GM23338 (cell line): ENCODE results near the gene PRPSAP2. TPM values are rescaled to one million over a fixed set of nuclear protein-coding genes. Genes with fewer than 3 reads are reported as not detected.

Source experiments
- ATAC-seq: fragments of 200-7000 bp; cut with Tn5 transposase; 3 replicates; pipeline ENCODE4 v1.9.1; 2020
- DNase-seq: peaks from one replicate; pipeline ENCODE4 v3.0.0-alpha.2; 2015; ENCODE audit warnings: low spot score
- H2AFZ ChIP-seq: fragments of 200-600 bp; sonication (generic); 2 replicates; pipeline ENCODE4 v1.8.0; 2016; ENCODE audit warnings: antibody characterized with exemption, mild to moderate bottlenecking, moderate library complexity
- H3F3A ChIP-seq: fragments of 200-600 bp; sonication (generic); replicated peaks from 2 replicates; pipeline ENCODE4 v1.8.0; 2017; ENCODE audit warnings: antibody characterized with exemption, mixed run types, low read depth
- H3K27ac ChIP-seq: fragments of 200-600 bp; sonication (generic); 2 replicates; pipeline ENCODE4 v1.6.1; 2016; ENCODE audit warnings: low read depth
- H3K27me3 ChIP-seq: fragments of 200-600 bp; sonication (generic); 2 replicates; pipeline ENCODE4 v1.8.0; 2016; ENCODE audit warnings: mild to moderate bottlenecking, mixed run types, moderate library complexity; ENCODE audit not compliant: insufficient read depth
- H3K36me3 ChIP-seq: fragments of 200-600 bp; sonication (generic); 2 replicates; pipeline ENCODE4 v1.8.0; 2016; ENCODE audit warnings: mild to moderate bottlenecking; ENCODE audit not compliant: insufficient read depth
- H3K4me1 ChIP-seq: fragments of 200-600 bp; sonication (generic); 2 replicates; pipeline ENCODE4 v1.8.0; 2016; ENCODE audit warnings: mild to moderate bottlenecking, moderate library complexity; ENCODE audit not compliant: insufficient read depth
- H3K4me2 ChIP-seq: fragments of 200-600 bp; sonication (generic); 2 replicates; pipeline ENCODE4 v1.7.1; 2017; ENCODE audit warnings: mixed run types
- H3K4me3 ChIP-seq: fragments of 200-600 bp; sonication (generic); 2 replicates; pipeline ENCODE4 v1.6.1; 2016; ENCODE audit warnings: mixed run types
- H3K79me2 ChIP-seq: fragments of 200-600 bp; sonication (generic); replicated peaks from 2 replicates; pipeline ENCODE4 v1.8.0; 2017; ENCODE audit warnings: mild to moderate bottlenecking; ENCODE audit not compliant: insufficient read depth
- H3K9me2 ChIP-seq: fragments of 200-600 bp; sonication (generic); 2 replicates; pipeline ENCODE4 v1.8.0; 2017; ENCODE audit not compliant: insufficient read depth
- H4K20me1 ChIP-seq: fragments of 200-600 bp; sonication (generic); replicated peaks from 2 replicates; pipeline ENCODE4 v1.8.0; 2017; ENCODE audit warnings: mild to moderate bottlenecking; ENCODE audit not compliant: insufficient read depth
- H3K27ac Mint-ChIP-seq: 2 replicates; pipeline ENCODE4 v1.8.0; 2020; ENCODE audit warnings: inconsistent platforms, mild to moderate bottlenecking, moderate library complexity, mixed read lengths
- H3K27me3 Mint-ChIP-seq: 3 replicates; pipeline ENCODE4 v1.8.0; 2022; ENCODE audit warnings: low read depth, mild to moderate bottlenecking, moderate library complexity, mixed read lengths, inconsistent platforms; ENCODE audit not compliant: insufficient read depth, poor library complexity
- H3K36me3 Mint-ChIP-seq: 3 replicates; pipeline ENCODE4 v1.8.0; 2021; ENCODE audit warnings: low read depth, mild to moderate bottlenecking, inconsistent platforms, moderate library complexity, mixed read lengths
- H3K4me1 Mint-ChIP-seq: 3 replicates; pipeline ENCODE4 v1.8.0; 2020; ENCODE audit warnings: mild to moderate bottlenecking, inconsistent platforms, mixed read lengths
- H3K4me3 Mint-ChIP-seq: 3 replicates; pipeline ENCODE4 v1.8.0; 2021; ENCODE audit warnings: moderate library complexity, mild to moderate bottlenecking, inconsistent platforms, mixed read lengths
- H3K9me3 Mint-ChIP-seq: 3 replicates; pipeline ENCODE4 v1.8.0; 2020; ENCODE audit warnings: moderate library complexity, mild to moderate bottlenecking, inconsistent platforms, mixed read lengths
- CREB1 ChIP-seq: fragments of 250-450 bp; sonication (Bioruptor Pico); IDR thresholded peaks from 2 replicates; pipeline ENCODE4 v1.5.0; 2020; ENCODE audit warnings: low read depth, mild to moderate bottlenecking, moderate library complexity
- ETS1 ChIP-seq: IDR thresholded peaks from 2 replicates; pipeline ENCODE4 v1.6.1; 2016; ENCODE audit warnings: antibody characterized with exemption
- EZH2 ChIP-seq: fragments of 200-600 bp; sonication (generic); IDR thresholded peaks from one replicate; pipeline ENCODE4 v1.8.0; 2017; ENCODE audit warnings: antibody characterized with exemption, mild to moderate bottlenecking, low read depth; ENCODE audit not compliant: unreplicated experiment
- EZH2phosphoT487 ChIP-seq: fragments of 200-600 bp; sonication (generic); IDR thresholded peaks from one replicate; pipeline ENCODE4 v1.8.1; 2018; ENCODE audit warnings: antibody characterized with exemption; ENCODE audit not compliant: unreplicated experiment
- JUNB ChIP-seq: IDR thresholded peaks from one replicate; pipeline ENCODE4 v1.6.1; 2016; ENCODE audit warnings: antibody characterized with exemption; ENCODE audit not compliant: unreplicated experiment
- STAT1 ChIP-seq: IDR thresholded peaks from one replicate; pipeline ENCODE4 v1.6.1; 2016; ENCODE audit warnings: antibody characterized with exemption; ENCODE audit not compliant: unreplicated experiment
- ZNF114 ChIP-seq: fragments of 250-450 bp; sonication (Bioruptor Pico); IDR thresholded peaks from 2 replicates; pipeline ENCODE4 v1.5.0; 2020; ENCODE audit warnings: mild to moderate bottlenecking, moderate library complexity
- ZNF331 ChIP-seq: fragments of 250-450 bp; sonication (Bioruptor Pico); IDR thresholded peaks from 2 replicates; pipeline ENCODE4 v1.5.0; 2020; ENCODE audit warnings: low read depth, mild to moderate bottlenecking, moderate library complexity
- ZNF462 ChIP-seq: fragments of 250-450 bp; sonication (Bioruptor Pico); IDR thresholded peaks from 2 replicates; pipeline ENCODE4 v1.5.0; 2020; ENCODE audit warnings: mild to moderate bottlenecking, moderate library complexity
- polyA plus RNA-seq: library from polyadenylated mRNA; unstranded; fragments of >200 nt; fragmentation: Nextera tagmentation; extraction: Ambion mirVana; gene quantifications from 2 replicates; pipeline ENCODE4 v1.2.1, GENCODE V29; 2016
- total RNA-seq: library from RNA; depleted of rRNA; stranded (reverse); fragments of >200 nt; shearing (Covaris generic); gene quantifications from 2 replicates; pipeline ENCODE4 v1.2.3, GENCODE V29; 2014
- TF ChIP-seq, protein P1 (sequence below), 2 experiments: fragments of 200-600 bp in 1 of 2; sonication (generic) in 1 of 2; conservative IDR thresholded peaks; 2 replicates each; pipeline versions ENCODE4 v1.5.1 to v1.6.1; 2016 to 2017; ENCODE audit warnings: antibody characterized with exemption in 2 of 2, low read depth in 2 of 2, mild to moderate bottlenecking in 2 of 2, moderate library complexity in 1 of 2
- TF ChIP-seq, protein P2 (sequence below): IDR thresholded peaks from one replicate; pipeline ENCODE4 v1.6.1; 2018; ENCODE audit warnings: antibody characterized with exemption; ENCODE audit not compliant: unreplicated experiment

PRPSAP2 gene
- total and polyA plus RNA-seq, 2 experiments from 2014 or later: 34.6 to 54.4 TPM

GRCh38 chr17:18962494-18962815, 104.5 kb downstream of the PRPSAP2 start (continued):
- TF ChIP-seq, protein P1, sequence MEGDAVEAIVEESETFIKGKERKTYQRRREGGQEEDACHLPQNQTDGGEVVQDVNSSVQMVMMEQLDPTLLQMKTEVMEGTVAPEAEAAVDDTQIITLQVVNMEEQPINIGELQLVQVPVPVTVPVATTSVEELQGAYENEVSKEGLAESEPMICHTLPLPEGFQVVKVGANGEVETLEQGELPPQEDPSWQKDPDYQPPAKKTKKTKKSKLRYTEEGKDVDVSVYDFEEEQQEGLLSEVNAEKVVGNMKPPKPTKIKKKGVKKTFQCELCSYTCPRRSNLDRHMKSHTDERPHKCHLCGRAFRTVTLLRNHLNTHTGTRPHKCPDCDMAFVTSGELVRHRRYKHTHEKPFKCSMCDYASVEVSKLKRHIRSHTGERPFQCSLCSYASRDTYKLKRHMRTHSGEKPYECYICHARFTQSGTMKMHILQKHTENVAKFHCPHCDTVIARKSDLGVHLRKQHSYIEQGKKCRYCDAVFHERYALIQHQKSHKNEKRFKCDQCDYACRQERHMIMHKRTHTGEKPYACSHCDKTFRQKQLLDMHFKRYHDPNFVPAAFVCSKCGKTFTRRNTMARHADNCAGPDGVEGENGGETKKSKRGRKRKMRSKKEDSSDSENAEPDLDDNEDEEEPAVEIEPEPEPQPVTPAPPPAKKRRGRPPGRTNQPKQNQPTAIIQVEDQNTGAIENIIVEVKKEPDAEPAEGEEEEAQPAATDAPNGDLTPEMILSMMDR (conservative IDR thresholded peaks at IDR 0.05; ENCODE audit: low read depth in 2 of 2): no peak
- TF ChIP-seq ZNF114 (CRISPR knock-in tag) (no peak), EZH2 (no peak), STAT1 (no peak)

- no peaks in the 10 kb centered on the region for H4K20me1 ChIP-seq
- H3K4me3 ChIP-seq: no peak overlapping the region
- DNase-seq (no peak), ATAC-seq (no peak)
- Mint-ChIP-seq H3K4me1 (peaks cover 20% of the 10 kb centered on the region), H3K4me3 (no peak overlapping the region), H3K27ac (no peak overlapping the region), H3K9me3 (no peaks in the 10 kb centered on the region), H3K27me3 (peaks cover 13% of the 10 kb centered on the region), H3K36me3 (no peaks in the 10 kb centered on the region; the same call in 2 of the 3 replicates)
- H3K27ac ChIP-seq: no peak overlapping the region
- no peaks in the 10 kb centered on the region for H3F3A ChIP-seq
- no peaks in the 10 kb centered on the region for H3K27me3 ChIP-seq
- no peak for TF ChIP-seq CREB1 (CRISPR knock-in tag)
- TF ChIP-seq ETS1: no peak
- TF ChIP-seq JUNB: no peak
- TF ChIP-seq EZH2phosphoT487: no peak
- TF ChIP-seq, protein P2, sequence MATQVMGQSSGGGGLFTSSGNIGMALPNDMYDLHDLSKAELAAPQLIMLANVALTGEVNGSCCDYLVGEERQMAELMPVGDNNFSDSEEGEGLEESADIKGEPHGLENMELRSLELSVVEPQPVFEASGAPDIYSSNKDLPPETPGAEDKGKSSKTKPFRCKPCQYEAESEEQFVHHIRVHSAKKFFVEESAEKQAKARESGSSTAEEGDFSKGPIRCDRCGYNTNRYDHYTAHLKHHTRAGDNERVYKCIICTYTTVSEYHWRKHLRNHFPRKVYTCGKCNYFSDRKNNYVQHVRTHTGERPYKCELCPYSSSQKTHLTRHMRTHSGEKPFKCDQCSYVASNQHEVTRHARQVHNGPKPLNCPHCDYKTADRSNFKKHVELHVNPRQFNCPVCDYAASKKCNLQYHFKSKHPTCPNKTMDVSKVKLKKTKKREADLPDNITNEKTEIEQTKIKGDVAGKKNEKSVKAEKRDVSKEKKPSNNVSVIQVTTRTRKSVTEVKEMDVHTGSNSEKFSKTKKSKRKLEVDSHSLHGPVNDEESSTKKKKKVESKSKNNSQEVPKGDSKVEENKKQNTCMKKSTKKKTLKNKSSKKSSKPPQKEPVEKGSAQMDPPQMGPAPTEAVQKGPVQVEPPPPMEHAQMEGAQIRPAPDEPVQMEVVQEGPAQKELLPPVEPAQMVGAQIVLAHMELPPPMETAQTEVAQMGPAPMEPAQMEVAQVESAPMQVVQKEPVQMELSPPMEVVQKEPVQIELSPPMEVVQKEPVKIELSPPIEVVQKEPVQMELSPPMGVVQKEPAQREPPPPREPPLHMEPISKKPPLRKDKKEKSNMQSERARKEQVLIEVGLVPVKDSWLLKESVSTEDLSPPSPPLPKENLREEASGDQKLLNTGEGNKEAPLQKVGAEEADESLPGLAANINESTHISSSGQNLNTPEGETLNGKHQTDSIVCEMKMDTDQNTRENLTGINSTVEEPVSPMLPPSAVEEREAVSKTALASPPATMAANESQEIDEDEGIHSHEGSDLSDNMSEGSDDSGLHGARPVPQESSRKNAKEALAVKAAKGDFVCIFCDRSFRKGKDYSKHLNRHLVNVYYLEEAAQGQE: no peak
- no peak for TF ChIP-seq ZNF331 (CRISPR knock-in tag)
- no peak for TF ChIP-seq ZNF462 (CRISPR knock-in tag)
- H3K79me2 ChIP-seq: no peaks in the 10 kb centered on the region
- no peak overlapping the region for H3K4me2 ChIP-seq
- H2AFZ ChIP-seq: no peak overlapping the region
- H3K36me3 ChIP-seq: no peaks in the 10 kb centered on the region
- no peaks in the 10 kb centered on the region for H3K9me2 ChIP-seq
- H3K4me1 ChIP-seq: peaks cover 4% of the 10 kb centered on the region; the same call in 1 of the 2 replicates
These were observed 105.4 kb downstream of the PRPSAP2 start for GRCh38 chr17:18963126-18964017.
